ENCODE measurements around the gene SDF2. TPM values are rescaled to one million over a fixed set of nuclear protein-coding genes. Genes with fewer than 3 reads are reported as not detected.

Gene SDF2
- total RNA-seq, 1 experiment from 2014 or later: 72.1 TPM

DNA sequence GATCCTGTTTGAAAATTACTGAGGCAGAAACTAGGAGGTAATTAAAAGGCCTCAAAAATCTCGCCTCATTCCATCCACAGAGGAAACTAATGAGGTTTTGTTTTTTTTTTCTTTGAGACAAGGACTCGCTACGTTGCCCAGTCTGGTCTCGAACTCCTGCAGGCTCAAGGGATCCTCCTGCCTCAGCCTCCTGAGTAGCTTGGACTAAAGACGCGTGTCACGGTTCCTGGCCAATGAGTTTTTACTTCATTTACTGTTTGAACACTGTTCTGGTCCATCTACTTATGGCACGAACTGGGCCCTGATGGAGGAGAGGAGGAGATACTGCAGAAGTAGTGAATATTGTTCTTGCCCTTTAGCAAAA is 16.1 kb downstream of the SDF2 start:
- POLR2A ChIA-PET: interaction anchor here (0.9 to 1.2 kb wide), 2 partner anchors 16 to 74 kb away, joined by 4 to 6 read pairs; partner anchors contain the start of genes RPL23A, SDF2 and SUPT6H
- Histone ChIP-seq H3K9me3 (ENCODE audit: control insufficient read depth, insufficient read depth, low read depth, low read length) (no peaks in the 10 kb centered on the region), H3K27ac (ENCODE audit: low read length) (peak overlapping the region; percentile 96), H3K36me3 (ENCODE audit: control insufficient read depth, insufficient read depth, low read length) (peaks cover 31% of the 10 kb centered on the region), H3K4me3 (ENCODE audit: low read depth in 2 of 2, low read length in 2 of 2) (peak overlapping the region; percentile 76 to 90), H3K27me3 (ENCODE audit: control insufficient read depth, insufficient read depth, low read length) (no peaks in the 10 kb centered on the region), H3K4me1 (ENCODE audit: control insufficient read depth, insufficient read depth, low read length) (peaks cover 28% of the 10 kb centered on the region)
- intact Hi-C loops (cut with micrococcal nuclease; ENCODE audit: unreplicated experiment): no loop called here
- BruUV-seq (replicated peaks): TSS peak; percentile 98
- ATAC-seq: peak; percentile 4
- TF ChIP-seq SIN3A (IDR thresholded peaks at IDR 0.05; ENCODE audit: borderline replicate concordance, insufficient read depth, low read depth, low read length): no peak
- no peak for TF ChIP-seq POLR2AphosphoS5 (IDR thresholded peaks at IDR 0.05; ENCODE audit: low read depth, low read length)
- no peak for TF ChIP-seq TCF7L2 (IDR thresholded peaks at IDR 0.05; ENCODE audit: low read depth, low read length)
- TF ChIP-seq, protein P1, sequence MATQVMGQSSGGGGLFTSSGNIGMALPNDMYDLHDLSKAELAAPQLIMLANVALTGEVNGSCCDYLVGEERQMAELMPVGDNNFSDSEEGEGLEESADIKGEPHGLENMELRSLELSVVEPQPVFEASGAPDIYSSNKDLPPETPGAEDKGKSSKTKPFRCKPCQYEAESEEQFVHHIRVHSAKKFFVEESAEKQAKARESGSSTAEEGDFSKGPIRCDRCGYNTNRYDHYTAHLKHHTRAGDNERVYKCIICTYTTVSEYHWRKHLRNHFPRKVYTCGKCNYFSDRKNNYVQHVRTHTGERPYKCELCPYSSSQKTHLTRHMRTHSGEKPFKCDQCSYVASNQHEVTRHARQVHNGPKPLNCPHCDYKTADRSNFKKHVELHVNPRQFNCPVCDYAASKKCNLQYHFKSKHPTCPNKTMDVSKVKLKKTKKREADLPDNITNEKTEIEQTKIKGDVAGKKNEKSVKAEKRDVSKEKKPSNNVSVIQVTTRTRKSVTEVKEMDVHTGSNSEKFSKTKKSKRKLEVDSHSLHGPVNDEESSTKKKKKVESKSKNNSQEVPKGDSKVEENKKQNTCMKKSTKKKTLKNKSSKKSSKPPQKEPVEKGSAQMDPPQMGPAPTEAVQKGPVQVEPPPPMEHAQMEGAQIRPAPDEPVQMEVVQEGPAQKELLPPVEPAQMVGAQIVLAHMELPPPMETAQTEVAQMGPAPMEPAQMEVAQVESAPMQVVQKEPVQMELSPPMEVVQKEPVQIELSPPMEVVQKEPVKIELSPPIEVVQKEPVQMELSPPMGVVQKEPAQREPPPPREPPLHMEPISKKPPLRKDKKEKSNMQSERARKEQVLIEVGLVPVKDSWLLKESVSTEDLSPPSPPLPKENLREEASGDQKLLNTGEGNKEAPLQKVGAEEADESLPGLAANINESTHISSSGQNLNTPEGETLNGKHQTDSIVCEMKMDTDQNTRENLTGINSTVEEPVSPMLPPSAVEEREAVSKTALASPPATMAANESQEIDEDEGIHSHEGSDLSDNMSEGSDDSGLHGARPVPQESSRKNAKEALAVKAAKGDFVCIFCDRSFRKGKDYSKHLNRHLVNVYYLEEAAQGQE (IDR thresholded peaks at IDR 0.05; ENCODE audit: insufficient read depth in 1 of 2, low read depth in 2 of 2, low read length in 1 of 2): no peak
- TF ChIP-seq, protein P2, sequence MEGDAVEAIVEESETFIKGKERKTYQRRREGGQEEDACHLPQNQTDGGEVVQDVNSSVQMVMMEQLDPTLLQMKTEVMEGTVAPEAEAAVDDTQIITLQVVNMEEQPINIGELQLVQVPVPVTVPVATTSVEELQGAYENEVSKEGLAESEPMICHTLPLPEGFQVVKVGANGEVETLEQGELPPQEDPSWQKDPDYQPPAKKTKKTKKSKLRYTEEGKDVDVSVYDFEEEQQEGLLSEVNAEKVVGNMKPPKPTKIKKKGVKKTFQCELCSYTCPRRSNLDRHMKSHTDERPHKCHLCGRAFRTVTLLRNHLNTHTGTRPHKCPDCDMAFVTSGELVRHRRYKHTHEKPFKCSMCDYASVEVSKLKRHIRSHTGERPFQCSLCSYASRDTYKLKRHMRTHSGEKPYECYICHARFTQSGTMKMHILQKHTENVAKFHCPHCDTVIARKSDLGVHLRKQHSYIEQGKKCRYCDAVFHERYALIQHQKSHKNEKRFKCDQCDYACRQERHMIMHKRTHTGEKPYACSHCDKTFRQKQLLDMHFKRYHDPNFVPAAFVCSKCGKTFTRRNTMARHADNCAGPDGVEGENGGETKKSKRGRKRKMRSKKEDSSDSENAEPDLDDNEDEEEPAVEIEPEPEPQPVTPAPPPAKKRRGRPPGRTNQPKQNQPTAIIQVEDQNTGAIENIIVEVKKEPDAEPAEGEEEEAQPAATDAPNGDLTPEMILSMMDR (IDR thresholded peaks at IDR 0.05): no peak
- CTCF ChIA-PET: interaction anchor here (0.7 kb wide), 1 partner anchor 98 kb away, joined by 11 read pairs; no protein-coding TSS in a partner anchor
- no peak for DNase-seq (ENCODE audit: low read depth, low spot score)
- in situ Hi-C loops (cut with HindIII; ENCODE audit: low pct_unique_long_range_greater_than_20kb, low sequenced_read_pairs): no loop called here

DNA sequence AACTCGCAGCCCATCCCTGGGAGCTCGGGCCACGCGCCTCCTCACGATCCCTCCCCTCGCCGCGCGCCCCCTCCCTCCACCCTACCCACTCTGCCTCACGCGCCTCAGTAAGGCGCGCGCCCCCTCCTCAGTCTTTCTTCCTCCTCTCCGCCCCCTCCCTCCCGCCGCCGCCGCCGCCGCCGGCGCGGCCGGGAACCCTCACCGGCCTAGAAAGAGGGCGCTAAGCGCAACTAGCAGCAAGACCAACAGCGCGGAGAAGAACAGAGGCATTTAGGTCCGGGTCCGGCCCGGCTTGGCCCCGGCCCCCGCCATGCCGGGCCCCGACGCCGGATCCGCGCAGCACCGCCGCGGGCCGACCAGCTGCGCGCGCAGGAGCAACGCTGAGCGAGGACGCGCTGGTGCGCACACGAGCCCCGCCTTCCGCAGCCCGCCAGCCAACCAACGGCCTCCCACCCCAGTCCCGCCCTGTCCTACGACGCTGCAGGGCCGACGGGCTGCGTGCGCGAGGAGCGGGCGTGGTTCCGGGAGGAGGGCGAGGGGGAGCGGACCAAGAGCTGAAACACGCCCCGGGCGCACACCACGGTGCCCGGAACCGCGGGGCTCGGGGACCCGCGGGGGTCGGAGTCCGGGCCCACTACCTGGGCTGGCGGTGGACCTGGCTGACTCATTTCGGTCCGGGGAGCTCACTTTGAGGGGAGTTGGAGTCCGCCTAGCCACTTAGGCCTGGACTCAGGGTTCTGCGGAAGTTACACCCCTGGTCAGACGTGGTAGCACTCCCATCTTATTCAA is 16.7 kb downstream of the SDF2 start, which contains the start of gene BLTP2:
BLTP2 (minus strand) TSS at position 372 of the 789 bp plus-strand sequence; CDS start at position 270, 102 bp downstream.
- Histone ChIP-seq H3K4me1 (ENCODE audit: control insufficient read depth, insufficient read depth, low read length) (peaks cover 28% of the 10 kb centered on the region), H3K9me3 (ENCODE audit: control insufficient read depth, insufficient read depth, low read depth, low read length) (no peaks in the 10 kb centered on the region), H3K4me3 (ENCODE audit: low read depth in 2 of 2, low read length in 2 of 2) (peak within 1 kb of the TSS; percentile 90 to 97), H3K27ac (ENCODE audit: low read length) (peak within 1 kb of the TSS; percentile 96), H3K27me3 (ENCODE audit: control insufficient read depth, insufficient read depth, low read length) (no peaks in the 10 kb centered on the region), H3K36me3 (ENCODE audit: control insufficient read depth, insufficient read depth, low read length) (peaks cover 34% of the 10 kb centered on the region)
- DNase-seq (ENCODE audit: low read depth, low spot score) (peak; percentile 65), ATAC-seq (peak; percentile 98)
- ChIA-PET POLR2A (interaction anchor here (0.9 to 1.2 kb wide), 2 partner anchors 17 to 74 kb away, joined by 4 to 6 read pairs; partner anchors contain the start of genes RPL23A, SDF2 and SUPT6H), CTCF (interaction anchor here (0.7 to 0.8 kb wide), 2 partner anchors 18 to 32 kb away, joined by 3 to 4 read pairs; no protein-coding TSS in a partner anchor)
- intact Hi-C loops (cut with micrococcal nuclease; ENCODE audit: unreplicated experiment): no loop called here
- no TSS peak for BruUV-seq (replicated peaks)
- TF ChIP-seq, protein P2 (IDR thresholded peaks at IDR 0.05): no peak
- TF ChIP-seq, protein P1 (IDR thresholded peaks at IDR 0.05; ENCODE audit: insufficient read depth in 1 of 2, low read depth in 2 of 2, low read length in 1 of 2): 0 out of 4 replicates have a peak, but pooled peaks of 1 of the 2 experiments have one; percentile 31
- TF ChIP-seq TCF7L2 (IDR thresholded peaks at IDR 0.05; ENCODE audit: low read depth, low read length) (no peak), SIN3A (IDR thresholded peaks at IDR 0.05; ENCODE audit: borderline replicate concordance, insufficient read depth, low read depth, low read length) (peak; percentile 87; the same call in 1 of the 2 replicates), POLR2AphosphoS5 (IDR thresholded peaks at IDR 0.05; ENCODE audit: low read depth, low read length) (peak; percentile 92)
- in situ Hi-C loops (cut with HindIII; ENCODE audit: low pct_unique_long_range_greater_than_20kb, low sequenced_read_pairs): no loop called here
